Fibroblast of villous mesenchyme (primary cell): ENCODE measurements around the gene MYL11. TPM values are rescaled to one million over a fixed set of nuclear protein-coding genes. Genes with fewer than 3 reads are reported as not detected.

Experiments used
- DNase-seq: peaks from one replicate; pipeline ENCODE4 v3.0.0-alpha.2; 2010; ENCODE audit warnings: low read depth
- H3K4me3 ChIP-seq: 2 replicates; pipeline ENCODE4 v1.5.1; 2011; ENCODE audit warnings: low read depth, mild to moderate bottlenecking, low read length
- small RNA-seq: library from RNA; depleted of rRNA; stranded (forward); fragments of <200 nt; gene quantifications from one replicate; pipeline ENCODE3, GENCODE V24; 2012
- total RNA-seq: library from RNA; depleted of rRNA; stranded (reverse); fragments of >200 nt; gene quantifications from 2 replicates; pipeline ENCODE4 v1.2.3, GENCODE V29; 2012
- TF ChIP-seq, protein P1 (sequence below): IDR thresholded peaks from 2 replicates; pipeline ENCODE4 v1.5.1; 2012; ENCODE audit warnings: low read depth, mild to moderate bottlenecking, low read length; ENCODE audit not compliant: insufficient read depth

The MYL11 gene
- total RNA-seq, 1 donor: not detected

- TF ChIP-seq, protein P1, sequence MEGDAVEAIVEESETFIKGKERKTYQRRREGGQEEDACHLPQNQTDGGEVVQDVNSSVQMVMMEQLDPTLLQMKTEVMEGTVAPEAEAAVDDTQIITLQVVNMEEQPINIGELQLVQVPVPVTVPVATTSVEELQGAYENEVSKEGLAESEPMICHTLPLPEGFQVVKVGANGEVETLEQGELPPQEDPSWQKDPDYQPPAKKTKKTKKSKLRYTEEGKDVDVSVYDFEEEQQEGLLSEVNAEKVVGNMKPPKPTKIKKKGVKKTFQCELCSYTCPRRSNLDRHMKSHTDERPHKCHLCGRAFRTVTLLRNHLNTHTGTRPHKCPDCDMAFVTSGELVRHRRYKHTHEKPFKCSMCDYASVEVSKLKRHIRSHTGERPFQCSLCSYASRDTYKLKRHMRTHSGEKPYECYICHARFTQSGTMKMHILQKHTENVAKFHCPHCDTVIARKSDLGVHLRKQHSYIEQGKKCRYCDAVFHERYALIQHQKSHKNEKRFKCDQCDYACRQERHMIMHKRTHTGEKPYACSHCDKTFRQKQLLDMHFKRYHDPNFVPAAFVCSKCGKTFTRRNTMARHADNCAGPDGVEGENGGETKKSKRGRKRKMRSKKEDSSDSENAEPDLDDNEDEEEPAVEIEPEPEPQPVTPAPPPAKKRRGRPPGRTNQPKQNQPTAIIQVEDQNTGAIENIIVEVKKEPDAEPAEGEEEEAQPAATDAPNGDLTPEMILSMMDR: no peak
- peak; percentile 91 for DNase-seq
- peak overlapping the region; percentile 67 for H3K4me3 ChIP-seq
Measured at GRCh38 chr16:30417529-30418349, 43.1 kb downstream of the MYL11 start.

DNA sequence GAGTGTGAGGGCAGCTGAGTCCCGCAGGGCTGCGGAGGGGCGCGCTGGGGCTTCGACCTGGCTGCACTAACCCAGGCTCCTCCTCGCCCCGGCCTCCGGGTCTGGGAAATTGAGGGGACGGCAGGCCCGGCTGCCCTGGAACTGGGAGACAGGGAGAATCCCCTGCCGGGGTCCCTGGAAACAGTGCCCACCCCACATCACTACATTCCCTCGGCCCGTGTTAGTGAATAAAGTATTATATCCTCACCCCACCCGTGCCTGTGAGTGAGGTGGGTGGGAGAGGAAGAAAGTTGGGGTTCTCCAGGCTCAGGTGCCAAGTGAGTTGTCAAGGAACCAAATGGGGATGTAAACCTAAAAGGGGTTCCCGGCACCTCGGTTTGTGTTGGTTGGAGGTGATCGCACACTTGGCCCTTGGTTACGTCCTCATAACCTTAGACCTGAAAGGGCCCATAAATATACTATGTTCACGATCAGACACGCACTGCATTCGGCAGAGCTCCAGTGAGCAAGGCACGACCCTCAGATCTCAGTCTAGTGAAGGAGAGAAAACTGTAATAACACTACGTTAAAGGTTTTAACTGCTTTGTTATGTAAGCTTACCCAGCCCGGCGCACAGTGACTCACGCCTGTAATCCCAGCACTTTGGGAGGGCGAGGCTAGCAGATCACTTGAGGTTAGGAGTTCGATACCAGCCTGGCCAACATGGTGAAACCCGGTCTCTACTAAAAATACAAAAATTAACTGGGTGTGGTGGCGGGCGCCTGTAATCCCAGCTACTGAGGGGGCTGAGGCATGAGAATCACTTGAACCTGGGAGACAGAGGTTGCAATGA, 44.0 kb downstream of the MYL11 start:
- DNase-seq: no peak
- peak overlapping the region; percentile 67 for H3K4me3 ChIP-seq
- TF ChIP-seq, protein P1: peak; percentile 21

GRCh38 chr16:30421010-30421409, 46.4 kb downstream of the MYL11 start:
- no peak for DNase-seq
- no peak overlapping the region for H3K4me3 ChIP-seq
- TF ChIP-seq, protein P1: no peak

Small RNAs within 50 kb of the gene (small RNA-seq; reads per million reads assigned to genes)
- gene RF00406: 7.4 reads per million, percentile 87 among the genes with 10 or more reads in this experiment

Other genes with a start within 250 kb of the MYL11 start
- gene CORO1A, start 191.2 kb upstream of the MYL11 start, total RNA-seq: 1.6 and 3.5 TPM in 2 replicates
- gene BOLA2B, start 181.1 kb upstream of the MYL11 start, total RNA-seq: 46.6 and 140 TPM in 2 replicates
- gene SLX1A, start 180.9 kb upstream of the MYL11 start, total RNA-seq: 16.8 and 49.3 TPM in 2 replicates
- gene SULT1A3, start 175.5 kb upstream of the MYL11 start, total RNA-seq: 3.5 and 3.9 TPM in 2 replicates
- gene NPIPB13, start 126.3 kb upstream of the MYL11 start, total RNA-seq: 0.97 TPM in 1 of 2 replicates, not detected in the other
- 35.1 and 40.6 TPM in 2 replicates for gene CD2BP2, start 19.5 kb upstream of the MYL11 start, total RNA-seq
- gene TBC1D10B, start 4.3 kb upstream of the MYL11 start, total RNA-seq: 37.1 and 37.7 TPM in 2 replicates
- gene SEPTIN1, start 7.8 kb downstream of the MYL11 start, total RNA-seq: 0.43 TPM in 1 of 2 replicates, not detected in the other
- 10.4 and 12.6 TPM in 2 replicates for gene ZNF48, start 20.6 kb downstream of the MYL11 start, total RNA-seq
- 9.5 and 10.0 TPM in 2 replicates for gene ZNF771, start 32.8 kb downstream of the MYL11 start, total RNA-seq
- 12.9 and 18.6 TPM in 2 replicates for gene DCTPP1, start 55.2 kb downstream of the MYL11 start, total RNA-seq
- gene SEPHS2, start 71.1 kb downstream of the MYL11 start, total RNA-seq: 7.8 and 9.3 TPM in 2 replicates
- not detected in 2 replicates for gene ITGAL, start 97.9 kb downstream of the MYL11 start, total RNA-seq
- 19.0 and 22.0 TPM in 2 replicates for gene ZNF768, start 151.8 kb downstream of the MYL11 start, total RNA-seq
- 11.7 and 12.6 TPM in 2 replicates for gene ZNF747, start 160.1 kb downstream of the MYL11 start, total RNA-seq
- 4.3 and 6.1 TPM in 2 replicates for gene ZNF764, start 183.6 kb downstream of the MYL11 start, total RNA-seq
- gene ZNF688, start 196.9 kb downstream of the MYL11 start, total RNA-seq: 6.5 and 12.9 TPM in 2 replicates
- gene ZNF785, start 210.9 kb downstream of the MYL11 start, total RNA-seq: 9.7 and 13.0 TPM in 2 replicates
- 6.9 and 7.4 TPM in 2 replicates for gene ZNF689, start 235.6 kb downstream of the MYL11 start, total RNA-seq